ENCODE measurements around the gene CST3. TPM values are rescaled to one million over a fixed set of nuclear protein-coding genes. Genes with fewer than 3 reads are reported as not detected.
"Not testable (repeated sequence)": the region's sequence is repeated elsewhere in the genome, so short reads cannot be mapped to it uniquely, and the experiment has no call there.

CST3 gene
- total and polyA plus RNA-seq, 11 donors = 240 to 1,194 (median 611) TPM

DNA sequence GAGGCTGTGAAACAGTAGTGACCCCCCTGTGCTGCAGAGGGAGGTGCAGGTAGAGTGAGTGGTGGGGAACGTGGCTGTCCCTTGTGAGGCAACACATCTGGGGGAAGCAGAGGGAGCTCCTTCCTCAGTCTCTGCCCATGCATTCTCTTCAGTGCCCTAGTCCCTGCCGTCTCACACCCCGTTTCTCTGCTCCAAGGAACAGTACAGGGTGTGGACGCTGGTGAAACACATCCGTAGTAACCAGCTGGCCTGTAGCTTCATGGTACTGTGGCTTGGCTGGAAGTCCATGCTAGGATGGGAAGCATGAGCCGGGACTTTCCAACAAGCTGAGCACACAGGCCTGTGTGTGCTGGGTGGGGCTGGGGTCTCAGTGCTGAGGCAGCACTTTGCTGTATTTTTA, 25.4 kb upstream of the CST3 start:
- peaks cover 0 to 20% (median 0%) of the 10 kb centered on the region in 12 donors for H3K4me1 ChIP-seq
- intact Hi-C loops (cut with DNase I) = loop anchor here in 4 of 10 donors (10.0 kb wide), 2 partner anchors 58 to 332 kb away; partner anchors contain the start of gene CST9 (in 1 of the 4)
- no peaks in the 10 kb centered on the region for H3K36me3 ChIP-seq
- ATAC-seq (peak in 3 of 4 donors; percentile 17 to 71 (median 64)), DNase-seq (no peak)
- no peaks in the 10 kb centered on the region for H3K9me3 ChIP-seq
- H3K27ac ChIP-seq = no peak overlapping the region
- no peaks in the 10 kb centered on the region for H3K27me3 ChIP-seq
- 69 to 82% (median 79%) methylated on average over 6 of the region's 6 CpGs for WGBS, 4 donors
- no peak for TF ChIP-seq POLR2A (IDR thresholded peaks at IDR 0.05)
- TF ChIP-seq, protein P1, sequence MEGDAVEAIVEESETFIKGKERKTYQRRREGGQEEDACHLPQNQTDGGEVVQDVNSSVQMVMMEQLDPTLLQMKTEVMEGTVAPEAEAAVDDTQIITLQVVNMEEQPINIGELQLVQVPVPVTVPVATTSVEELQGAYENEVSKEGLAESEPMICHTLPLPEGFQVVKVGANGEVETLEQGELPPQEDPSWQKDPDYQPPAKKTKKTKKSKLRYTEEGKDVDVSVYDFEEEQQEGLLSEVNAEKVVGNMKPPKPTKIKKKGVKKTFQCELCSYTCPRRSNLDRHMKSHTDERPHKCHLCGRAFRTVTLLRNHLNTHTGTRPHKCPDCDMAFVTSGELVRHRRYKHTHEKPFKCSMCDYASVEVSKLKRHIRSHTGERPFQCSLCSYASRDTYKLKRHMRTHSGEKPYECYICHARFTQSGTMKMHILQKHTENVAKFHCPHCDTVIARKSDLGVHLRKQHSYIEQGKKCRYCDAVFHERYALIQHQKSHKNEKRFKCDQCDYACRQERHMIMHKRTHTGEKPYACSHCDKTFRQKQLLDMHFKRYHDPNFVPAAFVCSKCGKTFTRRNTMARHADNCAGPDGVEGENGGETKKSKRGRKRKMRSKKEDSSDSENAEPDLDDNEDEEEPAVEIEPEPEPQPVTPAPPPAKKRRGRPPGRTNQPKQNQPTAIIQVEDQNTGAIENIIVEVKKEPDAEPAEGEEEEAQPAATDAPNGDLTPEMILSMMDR (IDR thresholded peaks at IDR 0.05) = no peak
- H3K4me3 ChIP-seq = no peak overlapping the region

DNA sequence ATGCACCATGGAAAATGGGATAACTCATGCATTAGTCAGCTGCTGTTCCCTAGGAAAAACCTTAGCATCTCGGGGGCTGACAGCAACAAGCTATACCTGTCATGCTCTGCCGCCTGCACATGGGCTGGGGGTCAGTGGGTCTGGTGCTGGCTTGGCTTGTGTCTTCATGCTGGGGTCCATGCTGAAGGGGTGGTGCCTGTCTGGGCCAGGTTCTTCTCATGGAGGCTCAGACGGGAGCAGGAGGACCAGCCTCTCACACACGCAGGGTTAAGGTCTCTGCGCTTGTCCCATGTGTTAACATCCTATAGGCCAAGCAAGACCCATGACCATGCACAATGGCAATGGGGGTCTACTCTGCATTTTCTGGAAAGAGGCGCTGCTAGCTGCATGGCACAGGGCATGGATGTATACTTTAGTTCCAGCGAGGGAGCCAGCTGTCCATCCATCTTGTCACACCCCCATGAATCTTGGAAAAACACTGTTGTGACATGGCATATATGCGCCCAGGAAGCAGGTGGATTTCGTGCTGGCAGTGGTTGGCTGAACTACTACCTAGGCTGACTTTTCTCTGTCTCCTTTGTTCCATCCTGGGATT, 24.6 kb upstream of the CST3 start:
- Histone ChIP-seq H3K27me3 (no peaks in the 10 kb centered on the region), H3K36me3 (no peaks in the 10 kb centered on the region), H3K9me3 (no peaks in the 10 kb centered on the region), H3K27ac (no peak overlapping the region), H3K4me3 (no peak overlapping the region), H3K4me1 (peaks cover 0 to 20% (median 0%) of the 10 kb centered on the region in 12 donors)
- intact Hi-C loops (cut with DNase I) = loop anchor here in 4 of 10 donors (10.0 kb wide), 2 partner anchors 58 to 332 kb away; partner anchors contain the start of gene CST9 (in 1 of the 4)
- no peak for TF ChIP-seq POLR2A (IDR thresholded peaks at IDR 0.05)
- TF ChIP-seq, protein P1 (IDR thresholded peaks at IDR 0.05) = no peak
- DNase-seq = no peak
- no peak for ATAC-seq
- 91 to 95% (median 94%) methylated on average over 9 of the region's 9 CpGs for WGBS, 4 donors

DNA sequence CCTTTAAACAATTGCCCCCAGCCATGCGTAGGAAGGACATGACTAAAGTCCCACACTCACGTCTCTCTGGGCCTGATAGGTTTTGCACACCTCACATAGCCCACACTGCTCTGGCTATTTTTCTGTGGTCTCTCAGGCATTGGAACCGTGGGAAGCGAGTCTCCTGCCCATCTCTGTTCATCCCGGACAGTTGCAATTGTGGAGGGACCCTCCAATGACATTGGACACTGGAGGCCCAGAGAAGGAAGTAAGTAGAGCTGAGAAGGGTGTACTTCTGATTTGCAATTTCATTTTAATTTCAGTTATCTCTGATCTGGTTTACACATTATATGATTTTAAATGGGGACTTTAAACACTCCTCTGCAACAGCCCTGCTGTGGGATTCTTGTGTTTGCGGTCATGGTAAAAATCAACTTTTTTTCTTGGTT, 23.3 kb upstream of the CST3 start:
- H3K4me1 ChIP-seq = peaks cover 0 to 13% (median 2%) of the 10 kb centered on the region in 12 donors
- WGBS, 4 donors = 87 to 91% (median 89%) methylated on average over 6 of the region's 6 CpGs
- H3K9me3 ChIP-seq = no peaks in the 10 kb centered on the region
- no peak overlapping the region for H3K4me3 ChIP-seq
- H3K27me3 ChIP-seq = no peaks in the 10 kb centered on the region
- DNase-seq = no peak
- TF ChIP-seq POLR2A (IDR thresholded peaks at IDR 0.05) = no peak
- TF ChIP-seq, protein P1 (IDR thresholded peaks at IDR 0.05) = no peak
- ATAC-seq = no peak
- no peaks in the 10 kb centered on the region for H3K36me3 ChIP-seq
- intact Hi-C loops (cut with DNase I) = loop anchor here in 5 of 10 donors (2.0 to 10.0 kb wide), 3 partner anchors 20 to 334 kb away; partner anchors contain the start of gene CST9 (in 1 of the 5)
- peak overlapping the region in 4 of 12 donors; percentile 25 to 71 (median 52) for H3K27ac ChIP-seq

DNA sequence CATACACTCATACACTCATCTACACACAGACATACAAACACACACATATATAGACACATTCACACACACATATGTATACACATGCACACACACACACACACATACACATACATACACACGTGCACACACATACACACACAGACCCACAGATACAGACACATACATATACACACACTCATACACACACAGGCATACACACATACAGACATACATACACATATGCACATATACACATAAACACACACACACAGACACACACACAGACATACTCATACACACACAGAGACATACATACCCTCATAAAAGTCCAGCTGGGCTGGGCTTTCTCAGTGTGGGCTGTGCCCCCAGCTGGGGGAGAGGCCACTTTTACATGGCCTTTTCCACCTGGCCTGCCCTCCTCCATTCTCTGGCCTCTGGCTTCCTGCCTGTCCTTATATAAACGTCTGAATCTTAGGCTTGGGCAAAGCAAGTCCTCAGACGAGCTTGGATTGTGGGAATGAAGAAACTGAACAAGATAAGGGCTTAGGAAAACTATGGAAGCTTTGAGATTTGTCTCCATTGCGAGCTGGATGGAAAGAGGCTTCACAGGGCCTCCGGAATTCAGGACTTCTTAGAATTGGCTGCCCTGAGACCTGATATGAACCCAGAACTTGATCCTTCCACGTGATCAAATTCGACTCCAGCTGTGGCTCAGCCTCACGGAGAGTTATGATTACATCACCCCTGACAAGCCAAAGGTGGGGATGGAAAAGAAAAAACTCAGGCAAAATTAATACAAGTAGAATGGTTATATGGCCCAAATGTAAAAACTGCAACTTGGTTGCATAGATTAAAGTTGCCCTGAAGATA, 22.5 kb upstream of the CST3 start:
- TF ChIP-seq, protein P1 (IDR thresholded peaks at IDR 0.05) = no peak
- no peak for TF ChIP-seq POLR2A (IDR thresholded peaks at IDR 0.05)
- no peaks in the 10 kb centered on the region for H3K27me3 ChIP-seq
- DNase-seq = peak in 2 of 5 donors; percentile 47 to 62
- no peak overlapping the region for H3K4me3 ChIP-seq
- H3K36me3 ChIP-seq = no peaks in the 10 kb centered on the region
- WGBS, 4 donors = 49 to 58% (median 53%) methylated on average over 8 of the region's 8 CpGs
- H3K9me3 ChIP-seq = no peaks in the 10 kb centered on the region
- intact Hi-C loops (cut with DNase I) = loop anchor here in 5 of 10 donors (2.0 to 10.0 kb wide), 3 partner anchors 19 to 335 kb away; partner anchors contain the start of gene CST9 (in 1 of the 5)
- peak overlapping the region in 10 of 12 donors; percentile 3 to 77 (median 50) for H3K27ac ChIP-seq
- peak in 3 of 4 donors; percentile 21 to 73 (median 63) for ATAC-seq
- H3K4me1 ChIP-seq = peaks cover 0 to 21% (median 10%) of the 10 kb centered on the region in 12 donors

DNA sequence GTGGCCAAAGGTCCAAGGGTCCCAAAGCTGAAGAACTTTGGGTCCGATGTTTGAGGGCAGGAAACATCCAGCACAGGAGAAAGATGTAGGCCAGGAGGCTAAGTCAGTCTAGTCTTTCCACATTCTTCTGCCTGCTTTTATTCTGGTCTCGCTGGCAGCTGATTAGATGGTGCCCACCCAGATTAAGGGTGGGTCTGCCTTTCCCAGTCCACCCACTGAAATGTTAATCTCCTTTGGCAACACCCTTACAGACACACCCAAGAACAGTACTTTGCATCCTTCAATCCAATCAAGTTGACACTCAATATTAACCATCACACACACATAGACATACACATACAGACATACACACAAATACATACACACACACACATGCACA, 21.8 kb upstream of the CST3 start:
- H3K4me1 ChIP-seq = peaks cover 0 to 27% (median 12%) of the 10 kb centered on the region in 12 donors
- H3K36me3 ChIP-seq; intact Hi-C loops (cut with DNase I); H3K27me3 ChIP-seq; H3K9me3 ChIP-seq; DNase-seq; ATAC-seq; H3K4me3 ChIP-seq: not testable (repeated sequence)
- 76 to 100% (median 97%) methylated on average over 2 of the region's 2 CpGs for WGBS, 4 donors
- H3K27ac ChIP-seq = peak overlapping the region in 4 of 12 donors; percentile 44 to 77 (median 70)

Data from heart left ventricle (tissue), 16 donors.